ENCODE data around the gene LRRTM2.
"Not testable (repeated sequence)": the region's sequence is repeated elsewhere in the genome, so short reads cannot be mapped to it uniquely, and the experiment has no call there.

Gene LRRTM2

DNA sequence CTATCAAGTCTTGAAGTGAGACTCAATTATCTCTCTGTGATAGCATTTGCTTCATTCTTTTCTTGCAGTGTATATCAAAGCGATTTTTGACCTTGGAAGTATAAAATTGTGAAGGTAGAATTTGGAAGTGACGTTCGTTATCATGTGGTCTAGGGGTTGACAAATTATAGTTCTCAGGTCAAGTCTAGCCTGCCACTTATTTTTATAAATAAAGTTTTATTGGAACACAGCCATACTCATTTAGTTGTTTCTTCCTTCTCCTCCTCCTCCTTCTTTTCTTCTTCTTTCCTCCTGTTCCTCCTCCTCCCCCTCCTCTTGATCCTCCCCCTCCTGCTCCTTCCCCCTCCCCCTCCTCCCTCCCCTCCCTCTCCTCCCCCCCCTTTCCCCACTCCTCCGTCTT, 38.0 kb downstream of the LRRTM2 start:
- no peak for DNase-seq (ENCODE audit: low read depth)

DNA sequence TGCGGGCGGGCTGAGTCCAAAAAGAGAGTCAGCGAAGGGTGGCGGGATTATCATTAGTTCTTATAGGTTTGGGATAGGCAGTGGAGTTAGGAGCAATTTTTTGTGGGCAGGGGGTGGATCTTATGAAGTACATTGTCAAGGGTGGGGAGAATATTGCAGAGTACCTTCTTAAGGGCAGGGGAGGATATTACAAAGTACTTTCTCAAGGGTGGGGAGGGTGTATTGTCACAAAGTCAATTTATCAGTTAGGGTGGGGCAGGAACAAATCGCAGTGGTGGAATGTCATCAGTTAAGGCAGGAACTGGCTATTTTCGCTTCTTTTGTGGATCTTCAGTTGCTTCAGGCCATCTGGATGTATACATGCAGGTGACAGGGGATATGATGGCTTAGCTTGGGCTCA, 40.3 kb downstream of the LRRTM2 start:
- DNase-seq (ENCODE audit: low read depth) = not testable (repeated sequence)

DNA sequence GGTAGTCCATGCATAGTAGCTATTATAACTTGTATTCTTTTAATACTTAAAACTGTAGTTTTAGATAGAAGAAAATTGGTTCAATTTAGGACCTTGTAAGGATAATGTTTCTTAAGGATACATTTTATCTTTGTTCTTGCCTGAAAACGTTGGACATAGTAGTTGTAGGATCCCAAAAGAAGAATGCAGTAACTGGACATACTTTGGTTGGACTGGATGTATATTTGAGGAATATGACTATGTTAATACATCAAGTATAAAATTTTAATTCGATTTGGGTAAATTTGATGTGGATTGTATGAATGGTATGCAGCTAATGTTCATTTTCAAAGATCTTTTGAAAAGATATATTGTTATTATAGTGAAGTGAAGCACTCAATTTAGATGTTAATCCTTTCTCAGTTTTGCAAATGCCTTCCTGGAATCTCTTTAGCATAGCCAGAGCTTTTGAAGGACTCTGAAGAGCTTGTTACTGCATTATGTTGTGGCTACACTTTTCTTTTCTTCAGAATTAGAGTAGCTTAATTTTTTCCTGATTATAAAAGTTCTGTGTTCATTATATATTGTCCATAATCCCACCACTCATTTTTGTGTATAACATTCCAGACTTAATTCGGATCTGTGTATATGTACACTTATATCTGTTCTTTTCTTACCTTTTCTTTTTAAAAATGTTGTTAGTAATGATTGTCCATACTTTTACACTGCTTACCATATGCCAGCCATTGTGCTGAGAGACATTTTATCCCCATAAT, 41.2 kb downstream of the LRRTM2 start:
- DNase-seq (ENCODE audit: low read depth) = no peak

DNA sequence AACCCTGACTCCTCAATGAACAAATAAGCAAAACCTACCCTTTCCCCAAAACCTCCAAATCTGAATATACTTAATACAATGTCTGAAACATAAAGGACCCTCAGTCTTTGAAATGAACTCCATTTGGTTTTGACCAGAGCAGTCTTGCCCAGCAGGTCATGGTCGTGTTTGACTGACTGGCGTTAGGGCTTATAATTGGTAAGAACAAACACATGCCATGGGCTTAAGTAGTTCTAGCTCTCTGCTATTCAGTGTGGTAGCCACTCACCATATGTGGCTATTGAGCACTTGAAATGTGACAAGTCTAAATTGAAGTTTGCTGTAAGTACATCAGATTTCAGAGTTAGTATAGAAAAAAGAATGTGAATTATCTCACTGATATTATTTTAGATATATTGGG, 42.1 kb downstream of the LRRTM2 start:
- no peak for DNase-seq (ENCODE audit: low read depth)

DNA sequence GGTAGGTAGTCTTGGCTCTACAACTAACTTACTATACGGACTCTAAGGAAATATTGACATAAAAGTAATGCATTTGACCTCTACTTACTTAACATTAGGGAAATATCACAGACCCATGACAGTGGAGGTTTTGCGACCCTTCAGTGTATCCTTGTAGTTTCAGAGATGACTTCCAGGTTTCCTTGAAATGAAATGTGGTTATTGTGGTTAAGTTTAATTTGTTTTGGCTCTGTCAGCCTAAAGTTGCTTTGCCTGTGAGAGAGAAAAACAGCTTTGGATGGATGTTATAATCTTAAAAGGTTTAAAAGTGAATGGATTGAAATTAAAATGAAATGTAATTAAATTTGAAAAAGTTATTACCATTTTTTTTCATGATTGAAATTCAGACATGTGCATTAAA, 42.9 kb downstream of the LRRTM2 start:
- DNase-seq (ENCODE audit: low read depth) = no peak

DNA sequence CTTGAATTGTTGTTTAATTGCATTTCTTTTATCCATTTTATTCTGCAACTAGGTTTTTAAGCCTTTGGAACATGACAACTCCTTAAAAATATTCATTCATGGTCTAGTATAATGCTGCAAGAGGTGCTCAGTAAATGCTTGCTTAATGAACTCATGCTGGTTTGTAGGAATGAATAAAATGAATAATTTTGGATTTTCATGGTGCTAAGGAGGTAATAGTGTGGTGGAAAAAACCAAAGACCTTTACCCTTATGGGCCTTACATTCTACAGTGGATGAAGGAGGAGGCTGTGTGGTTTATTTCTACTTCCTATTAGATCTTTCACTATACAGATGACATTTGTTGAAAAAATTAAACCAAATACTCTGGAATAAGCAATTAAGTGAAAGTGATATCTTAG, 43.4 kb downstream of the LRRTM2 start:
- DNase-seq (ENCODE audit: low read depth) = no peak

DNA sequence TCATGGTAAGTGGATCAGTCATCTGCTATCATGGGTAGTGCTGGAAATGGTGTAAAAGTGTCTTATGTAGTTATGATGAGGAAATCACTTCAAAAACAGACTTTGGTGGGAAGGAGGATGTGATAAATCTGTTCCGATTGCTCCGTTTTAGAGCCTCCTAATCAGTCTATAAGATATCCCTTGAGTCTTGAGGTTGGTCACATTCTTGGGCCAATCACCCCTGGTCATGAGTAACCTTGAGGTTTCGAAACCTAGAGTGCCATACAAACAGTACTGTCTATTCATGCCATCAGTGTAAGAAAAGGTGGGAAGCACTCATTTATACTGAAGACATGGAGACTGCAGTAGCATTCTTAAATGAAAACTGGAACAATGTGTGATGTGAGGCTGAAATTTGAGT, 45.8 kb downstream of the LRRTM2 start:
- no peak for DNase-seq (ENCODE audit: low read depth)

DNA sequence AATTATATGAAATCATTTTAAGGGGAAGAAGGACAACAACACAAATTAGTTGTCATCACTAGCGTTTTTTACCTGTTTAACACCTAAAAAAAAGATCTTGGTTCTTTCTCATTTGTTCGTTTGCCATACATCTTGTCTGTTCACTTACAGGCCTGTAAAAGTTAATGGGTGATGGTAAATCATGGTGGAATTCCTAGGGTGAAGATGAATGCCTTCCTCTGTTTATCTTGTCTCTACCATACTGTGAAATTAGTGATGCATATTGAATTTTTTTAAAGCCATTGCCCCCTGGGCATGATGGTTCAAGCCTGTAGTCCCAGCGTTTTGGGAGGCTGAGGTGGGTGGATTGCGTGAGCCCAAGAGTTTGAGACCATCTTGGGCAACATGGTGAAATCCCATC, 46.6 kb downstream of the LRRTM2 start:
- DNase-seq (ENCODE audit: low read depth) = no peak

DNA sequence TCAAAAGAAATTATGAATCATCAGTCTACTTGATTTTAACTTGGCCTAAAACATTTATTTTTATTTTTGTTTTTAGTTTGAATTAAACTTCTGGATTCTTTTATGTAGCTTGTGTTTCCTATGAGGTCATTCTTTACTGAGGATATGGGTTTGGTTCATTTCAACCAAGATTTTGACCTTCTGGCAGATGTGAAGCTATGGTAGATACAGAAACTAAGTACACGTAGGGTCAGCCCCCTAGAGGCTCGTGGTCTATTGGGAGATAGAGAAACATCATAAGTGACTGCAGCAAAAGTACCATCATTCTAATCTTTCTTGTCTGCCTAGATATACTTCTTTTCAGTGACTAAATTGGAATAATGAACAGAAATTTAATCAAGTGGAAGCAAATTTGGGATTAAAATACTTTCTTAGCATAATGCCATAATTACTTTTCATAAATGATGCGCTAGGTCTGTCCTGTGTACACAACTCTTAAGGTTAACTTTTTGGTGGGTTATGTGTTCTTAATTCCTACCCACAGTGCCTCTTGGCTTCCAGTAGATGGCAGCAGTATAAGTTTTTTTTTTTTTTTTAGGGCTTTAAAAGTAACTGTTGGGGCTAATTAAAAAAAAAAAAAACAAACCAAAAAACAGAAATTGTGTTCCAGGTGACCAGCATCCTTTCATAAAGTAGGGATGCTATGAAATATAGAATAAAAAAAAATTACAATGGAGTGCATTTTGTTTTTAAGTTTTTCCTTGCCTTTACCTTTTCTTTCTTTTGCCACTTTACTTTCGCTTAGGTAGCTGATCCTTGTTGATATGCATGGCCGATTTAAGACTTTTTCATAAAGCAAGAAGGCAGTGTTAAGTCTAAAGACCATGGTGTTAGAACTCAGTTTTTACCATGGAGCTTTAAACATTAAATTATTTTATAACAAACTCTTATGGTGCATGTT, 49.9 kb downstream of the LRRTM2 start:
- DNase-seq (ENCODE audit: low read depth) = no peak

DNA sequence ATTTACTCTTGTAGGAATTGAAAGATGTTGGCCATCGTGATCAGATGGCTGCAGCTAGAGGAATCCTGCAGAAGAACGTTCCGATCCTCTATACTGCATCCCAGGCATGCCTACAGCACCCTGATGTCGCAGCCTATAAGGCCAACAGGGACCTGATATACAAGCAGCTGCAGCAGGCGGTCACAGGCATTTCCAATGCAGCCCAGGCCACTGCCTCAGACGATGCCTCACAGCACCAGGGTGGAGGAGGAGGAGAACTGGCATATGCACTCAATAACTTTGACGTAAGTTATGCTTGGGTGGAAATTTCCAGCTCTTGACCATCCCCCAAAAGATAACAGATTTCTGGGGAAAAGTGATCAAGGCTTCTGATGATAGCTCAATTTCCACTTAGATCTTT, 50.6 kb downstream of the LRRTM2 start:
- no peak for DNase-seq (ENCODE audit: low read depth)

DNA sequence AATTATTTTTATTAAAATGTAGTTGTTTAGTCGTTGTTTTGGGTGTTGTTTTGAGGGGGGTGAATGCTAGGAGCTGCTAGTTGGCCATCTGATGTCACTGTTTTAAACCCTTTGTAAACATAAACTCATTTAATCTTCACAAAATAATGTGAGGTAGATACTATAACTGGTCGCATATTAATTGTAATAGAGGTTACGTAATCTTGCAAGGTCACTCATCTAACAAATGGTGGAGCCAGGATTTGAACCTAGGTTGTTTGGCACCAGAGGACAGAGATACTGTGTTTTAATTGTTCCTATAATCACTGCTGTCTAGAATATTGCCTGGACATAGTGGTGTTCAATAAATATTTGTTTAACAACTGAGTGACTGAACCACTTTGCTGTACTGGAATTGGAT, 54.4 kb downstream of the LRRTM2 start:
- no peak for DNase-seq (ENCODE audit: low read depth)

DNA sequence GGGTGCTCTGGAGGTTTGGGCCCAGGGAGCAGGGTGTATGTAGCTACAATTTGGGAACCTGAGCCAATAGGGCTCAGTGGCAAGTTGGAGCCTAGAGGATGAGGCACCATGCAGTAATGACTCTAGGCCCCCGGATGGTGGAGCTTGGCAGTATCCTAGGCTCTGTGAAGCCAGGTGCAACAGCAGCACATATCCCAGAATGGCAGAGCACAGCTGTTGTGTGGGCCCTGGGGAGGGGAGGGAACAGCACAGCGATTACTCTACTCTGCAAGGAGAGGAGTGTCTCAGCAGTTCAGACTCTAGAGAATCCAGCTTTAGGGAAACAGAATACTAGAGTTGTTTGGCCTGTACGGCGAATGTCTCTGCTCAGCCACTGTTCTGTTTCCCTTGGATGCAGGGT, 56.1 kb downstream of the LRRTM2 start:
- DNase-seq (ENCODE audit: low read depth) = no peak

All from non-pigmented ciliary epithelial cell (primary cell).